A673 (cell line): Measurements from ENCODE around the gene UBA6.

Experiments
- EZH2 ChIP-seq: fragments of 200-600 bp; sonication (generic); IDR thresholded peaks from 2 replicates; pipeline ENCODE4 v1.6.1; 2017; ENCODE audit warnings: borderline replicate concordance, low read depth, mild to moderate bottlenecking, mixed read lengths, antibody characterized with exemption, low read length; ENCODE audit not compliant: poor library complexity, severe bottlenecking
- TF ChIP-seq, protein P1 (sequence below): fragments of 300-800, 200-600 bp; sonication (generic); conservative IDR thresholded peaks from 2 replicates; pipeline ENCODE4 v1.5.1; 2017; ENCODE audit warnings: low read depth, mild to moderate bottlenecking, antibody characterized with exemption, low read length, moderate library complexity, mixed read lengths

DNA sequence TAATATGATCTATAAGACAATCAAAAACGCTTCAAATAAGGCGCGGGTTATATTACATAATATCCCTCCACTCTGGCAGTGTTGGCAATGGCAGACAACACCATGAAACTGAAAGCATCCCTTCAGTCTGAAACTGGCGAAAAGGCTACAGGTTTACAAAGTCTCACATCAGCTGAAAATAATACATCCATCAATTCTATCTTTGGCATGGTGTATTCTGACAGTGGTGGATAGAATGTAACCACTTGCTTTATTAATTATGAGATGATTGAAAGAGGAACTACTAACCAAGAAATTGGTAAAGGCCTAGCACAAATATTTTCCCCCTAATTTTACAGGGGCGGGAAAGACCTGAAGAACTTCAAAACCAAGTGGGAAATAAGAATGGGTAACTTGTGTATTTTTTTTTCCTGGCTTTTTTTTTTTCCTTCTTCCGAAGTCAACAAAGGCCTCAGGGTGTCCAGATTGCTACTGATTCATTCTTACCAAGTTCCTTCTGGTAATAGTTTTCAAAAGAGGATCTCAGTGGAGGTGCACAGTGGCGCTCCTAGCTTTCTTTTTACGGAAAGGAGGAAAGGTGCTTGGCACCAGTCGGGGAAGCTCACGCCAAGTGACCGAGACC lies 728 bp downstream of the UBA6 start:
- TF ChIP-seq, protein P1, sequence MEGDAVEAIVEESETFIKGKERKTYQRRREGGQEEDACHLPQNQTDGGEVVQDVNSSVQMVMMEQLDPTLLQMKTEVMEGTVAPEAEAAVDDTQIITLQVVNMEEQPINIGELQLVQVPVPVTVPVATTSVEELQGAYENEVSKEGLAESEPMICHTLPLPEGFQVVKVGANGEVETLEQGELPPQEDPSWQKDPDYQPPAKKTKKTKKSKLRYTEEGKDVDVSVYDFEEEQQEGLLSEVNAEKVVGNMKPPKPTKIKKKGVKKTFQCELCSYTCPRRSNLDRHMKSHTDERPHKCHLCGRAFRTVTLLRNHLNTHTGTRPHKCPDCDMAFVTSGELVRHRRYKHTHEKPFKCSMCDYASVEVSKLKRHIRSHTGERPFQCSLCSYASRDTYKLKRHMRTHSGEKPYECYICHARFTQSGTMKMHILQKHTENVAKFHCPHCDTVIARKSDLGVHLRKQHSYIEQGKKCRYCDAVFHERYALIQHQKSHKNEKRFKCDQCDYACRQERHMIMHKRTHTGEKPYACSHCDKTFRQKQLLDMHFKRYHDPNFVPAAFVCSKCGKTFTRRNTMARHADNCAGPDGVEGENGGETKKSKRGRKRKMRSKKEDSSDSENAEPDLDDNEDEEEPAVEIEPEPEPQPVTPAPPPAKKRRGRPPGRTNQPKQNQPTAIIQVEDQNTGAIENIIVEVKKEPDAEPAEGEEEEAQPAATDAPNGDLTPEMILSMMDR: no peak
- TF ChIP-seq EZH2: no peak
